ENCODE results near the gene TGM6. TPM values are rescaled to one million over a fixed set of nuclear protein-coding genes. Genes with fewer than 3 reads are reported as not detected.
A peak's percentile ranks its signal among the peaks of the same experiment; 100 is the strongest.

TGM6 gene
- total and polyA plus RNA-seq, 11 donors = not detected

DNA sequence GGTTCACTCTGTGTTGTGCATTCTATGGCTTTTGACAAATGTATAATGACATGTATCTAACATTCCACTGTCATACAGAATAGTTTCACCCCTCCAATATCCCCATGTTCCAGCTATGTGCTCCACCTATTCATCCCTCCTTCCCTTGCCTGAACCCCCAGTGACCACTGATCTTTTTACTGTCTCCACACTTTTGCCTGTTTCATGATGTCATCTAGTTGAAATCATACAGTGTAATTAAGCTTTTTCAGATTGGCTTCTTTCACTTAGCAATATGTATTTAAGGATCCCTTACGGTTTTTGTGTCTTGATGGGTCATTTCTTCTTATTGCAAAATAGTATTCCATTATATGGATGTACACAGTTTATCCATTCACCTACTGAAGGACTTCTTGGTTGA, 39.8 kb downstream of the TGM6 start:
- no peak for ATAC-seq
- 70 to 71% (median 70%) methylated on average over 1 of the region's 1 CpG for WGBS, 4 donors
- no peak for DNase-seq
- Histone ChIP-seq H3K27ac (no peak overlapping the region), H3K36me3 (no peaks in the 10 kb centered on the region), H3K4me3 (no peak overlapping the region), H3K27me3 (peaks cover 0 to 8% (median 0%) of the 10 kb centered on the region in 9 donors), H3K4me1 (no peaks in the 10 kb centered on the region), H3K9me3 (peaks cover 0 to 9% (median 0%) of the 10 kb centered on the region in 12 donors)
- intact Hi-C loops (cut with DNase I) = no loop called here
- TF ChIP-seq POLR2A (IDR thresholded peaks at IDR 0.05) = no peak
- TF ChIP-seq, protein P1, sequence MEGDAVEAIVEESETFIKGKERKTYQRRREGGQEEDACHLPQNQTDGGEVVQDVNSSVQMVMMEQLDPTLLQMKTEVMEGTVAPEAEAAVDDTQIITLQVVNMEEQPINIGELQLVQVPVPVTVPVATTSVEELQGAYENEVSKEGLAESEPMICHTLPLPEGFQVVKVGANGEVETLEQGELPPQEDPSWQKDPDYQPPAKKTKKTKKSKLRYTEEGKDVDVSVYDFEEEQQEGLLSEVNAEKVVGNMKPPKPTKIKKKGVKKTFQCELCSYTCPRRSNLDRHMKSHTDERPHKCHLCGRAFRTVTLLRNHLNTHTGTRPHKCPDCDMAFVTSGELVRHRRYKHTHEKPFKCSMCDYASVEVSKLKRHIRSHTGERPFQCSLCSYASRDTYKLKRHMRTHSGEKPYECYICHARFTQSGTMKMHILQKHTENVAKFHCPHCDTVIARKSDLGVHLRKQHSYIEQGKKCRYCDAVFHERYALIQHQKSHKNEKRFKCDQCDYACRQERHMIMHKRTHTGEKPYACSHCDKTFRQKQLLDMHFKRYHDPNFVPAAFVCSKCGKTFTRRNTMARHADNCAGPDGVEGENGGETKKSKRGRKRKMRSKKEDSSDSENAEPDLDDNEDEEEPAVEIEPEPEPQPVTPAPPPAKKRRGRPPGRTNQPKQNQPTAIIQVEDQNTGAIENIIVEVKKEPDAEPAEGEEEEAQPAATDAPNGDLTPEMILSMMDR (IDR thresholded peaks at IDR 0.05) = no peak

DNA sequence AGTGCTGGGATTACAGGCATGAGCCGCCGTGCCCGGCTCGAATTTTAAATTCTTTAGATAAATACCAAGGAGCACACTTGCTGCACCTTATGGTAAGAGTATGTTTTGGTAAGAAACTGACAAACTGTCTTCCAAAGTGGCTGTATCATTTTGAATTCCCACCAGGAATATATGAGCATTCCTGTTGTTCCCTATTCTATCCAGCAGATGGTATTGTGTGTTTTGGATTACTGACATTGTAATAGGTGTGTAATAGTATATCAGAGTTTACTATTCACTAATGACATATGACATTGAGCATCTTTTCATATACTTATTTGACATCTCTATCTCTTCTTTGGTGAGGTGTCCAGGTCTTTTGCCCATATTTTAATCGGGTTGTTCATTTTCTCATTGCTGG, 40.5 kb downstream of the TGM6 start:
- intact Hi-C loops (cut with DNase I) = no loop called here
- no peak for ATAC-seq
- 77 to 82% (median 78%) methylated on average over 5 of the region's 5 CpGs for WGBS, 4 donors
- peaks cover 0 to 14% (median 0%) of the 10 kb centered on the region in 12 donors for H3K9me3 ChIP-seq
- H3K27ac ChIP-seq = no peak overlapping the region
- DNase-seq = no peak
- peaks cover 0 to 8% (median 0%) of the 10 kb centered on the region in 9 donors for H3K27me3 ChIP-seq
- H3K36me3 ChIP-seq = no peaks in the 10 kb centered on the region
- H3K4me3 ChIP-seq = no peak overlapping the region
- TF ChIP-seq POLR2A (IDR thresholded peaks at IDR 0.05) = no peak
- TF ChIP-seq, protein P1 (IDR thresholded peaks at IDR 0.05) = no peak
- no peaks in the 10 kb centered on the region for H3K4me1 ChIP-seq

DNA sequence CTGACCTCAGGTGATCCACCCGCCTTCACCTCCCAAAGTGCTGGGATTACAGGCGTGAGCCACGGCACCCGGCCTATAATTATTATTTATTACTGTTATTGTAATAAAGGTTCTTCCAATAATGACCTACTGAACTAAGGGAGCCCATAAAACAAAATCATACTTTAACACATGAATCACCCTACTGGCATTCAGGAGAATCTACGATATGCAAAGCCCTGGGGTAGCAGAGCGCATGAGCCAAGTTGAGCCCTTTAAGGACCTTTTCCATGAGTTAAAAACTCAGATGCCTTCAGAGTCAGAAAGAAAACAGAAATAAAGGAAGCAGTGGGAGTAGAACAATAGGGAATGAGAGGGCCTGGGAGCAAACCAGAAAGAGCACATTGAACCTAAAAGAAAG, 48.4 kb downstream of the TGM6 start:
- DNase-seq (no peak), ATAC-seq (no peak)
- no peaks in the 10 kb centered on the region for H3K4me1 ChIP-seq
- TF ChIP-seq POLR2A (IDR thresholded peaks at IDR 0.05) = no peak
- TF ChIP-seq, protein P1 (IDR thresholded peaks at IDR 0.05) = no peak
- no peak overlapping the region for H3K4me3 ChIP-seq
- WGBS, 4 donors = 82 to 87% (median 85%) methylated on average over 6 of the region's 6 CpGs
- intact Hi-C loops (cut with DNase I) = no loop called here
- H3K27me3 ChIP-seq = no peaks in the 10 kb centered on the region
- no peaks in the 10 kb centered on the region for H3K36me3 ChIP-seq
- H3K27ac ChIP-seq = no peak overlapping the region
- H3K9me3 ChIP-seq = peaks cover 0 to 9% (median 0%) of the 10 kb centered on the region in 12 donors

DNA sequence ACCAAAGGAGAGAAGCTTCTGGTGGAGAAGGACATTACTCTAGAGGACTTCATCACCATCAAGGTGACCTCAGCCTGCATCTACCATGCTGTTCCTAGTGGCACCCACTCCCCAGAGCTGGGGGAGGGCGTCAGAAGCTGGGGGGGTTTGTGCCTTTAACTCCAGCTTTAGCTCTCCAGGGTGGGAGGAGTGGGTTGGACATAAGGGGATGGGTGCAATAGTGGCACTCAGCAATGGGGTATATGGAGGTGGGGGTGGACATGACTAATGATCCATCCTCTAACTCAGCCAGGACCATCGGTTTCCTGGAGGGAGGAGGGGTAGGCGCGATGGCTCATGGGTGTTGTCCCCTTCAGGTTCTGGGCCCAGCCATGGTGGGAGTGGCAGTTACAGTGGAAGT, 49.8 kb downstream of the TGM6 start:
- H3K27ac ChIP-seq = no peak overlapping the region
- WGBS, 4 donors = 58 to 78% (median 76%) methylated on average over 4 of the region's 4 CpGs
- H3K4me3 ChIP-seq = no peak overlapping the region
- ATAC-seq (peak in 1 of 4 donors; percentile 33), DNase-seq (no peak)
- no peaks in the 10 kb centered on the region for H3K27me3 ChIP-seq
- no peaks in the 10 kb centered on the region for H3K36me3 ChIP-seq
- H3K4me1 ChIP-seq = no peaks in the 10 kb centered on the region
- peaks cover 0 to 8% (median 0%) of the 10 kb centered on the region in 12 donors for H3K9me3 ChIP-seq
- TF ChIP-seq, protein P1 (IDR thresholded peaks at IDR 0.05) = no peak
- no peak for TF ChIP-seq POLR2A (IDR thresholded peaks at IDR 0.05)
- intact Hi-C loops (cut with DNase I) = no loop called here
